Measurements from ENCODE around the gene CARD18. TPM values are rescaled to one million over a fixed set of nuclear protein-coding genes. Genes with fewer than 3 reads are reported as not detected.
"Not testable (repeated sequence)": the region's sequence is repeated elsewhere in the genome, so short reads cannot be mapped to it uniquely, and the experiment has no call there.

The CARD18 gene
- total RNA-seq, 4 donors from 2014 or later, result 4.6 to 13.9 (median 13.1) TPM

DNA sequence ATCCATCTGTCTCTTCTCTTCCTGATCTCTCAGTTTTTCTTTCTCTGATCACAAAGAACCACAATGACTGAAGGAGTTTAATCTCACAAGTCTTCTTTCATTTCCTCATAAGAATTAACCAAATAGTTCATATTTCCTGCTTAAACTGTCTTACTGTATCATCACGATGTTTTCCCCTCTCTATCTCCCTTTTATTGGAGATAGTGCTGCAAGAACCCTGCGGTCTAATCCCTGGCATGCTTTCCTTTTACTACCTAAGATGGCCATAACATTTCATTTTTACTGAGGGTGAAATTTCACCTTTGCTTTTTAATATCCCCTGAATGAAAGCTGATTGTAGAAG is 28.9 kb downstream of the CARD18 start:
- no peak overlapping the region for H3K4me3 ChIP-seq (ENCODE audit: low read depth, poor library complexity, severe bottlenecking)
- DNase-seq (ENCODE audit: low spot score in 2 of 2), result no peak
- intact Hi-C loops (cut with DNase I; ENCODE audit: low total_unique reads), result no loop called here
- WGBS, 2 donors, result 61 to 65% methylated on average over 2 of the region's 2 CpGs
- TF ChIP-seq POLR2A (IDR thresholded peaks at IDR 0.05), result no peak
- TF ChIP-seq, protein P1, sequence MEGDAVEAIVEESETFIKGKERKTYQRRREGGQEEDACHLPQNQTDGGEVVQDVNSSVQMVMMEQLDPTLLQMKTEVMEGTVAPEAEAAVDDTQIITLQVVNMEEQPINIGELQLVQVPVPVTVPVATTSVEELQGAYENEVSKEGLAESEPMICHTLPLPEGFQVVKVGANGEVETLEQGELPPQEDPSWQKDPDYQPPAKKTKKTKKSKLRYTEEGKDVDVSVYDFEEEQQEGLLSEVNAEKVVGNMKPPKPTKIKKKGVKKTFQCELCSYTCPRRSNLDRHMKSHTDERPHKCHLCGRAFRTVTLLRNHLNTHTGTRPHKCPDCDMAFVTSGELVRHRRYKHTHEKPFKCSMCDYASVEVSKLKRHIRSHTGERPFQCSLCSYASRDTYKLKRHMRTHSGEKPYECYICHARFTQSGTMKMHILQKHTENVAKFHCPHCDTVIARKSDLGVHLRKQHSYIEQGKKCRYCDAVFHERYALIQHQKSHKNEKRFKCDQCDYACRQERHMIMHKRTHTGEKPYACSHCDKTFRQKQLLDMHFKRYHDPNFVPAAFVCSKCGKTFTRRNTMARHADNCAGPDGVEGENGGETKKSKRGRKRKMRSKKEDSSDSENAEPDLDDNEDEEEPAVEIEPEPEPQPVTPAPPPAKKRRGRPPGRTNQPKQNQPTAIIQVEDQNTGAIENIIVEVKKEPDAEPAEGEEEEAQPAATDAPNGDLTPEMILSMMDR (IDR thresholded peaks at IDR 0.05), result no peak

DNA sequence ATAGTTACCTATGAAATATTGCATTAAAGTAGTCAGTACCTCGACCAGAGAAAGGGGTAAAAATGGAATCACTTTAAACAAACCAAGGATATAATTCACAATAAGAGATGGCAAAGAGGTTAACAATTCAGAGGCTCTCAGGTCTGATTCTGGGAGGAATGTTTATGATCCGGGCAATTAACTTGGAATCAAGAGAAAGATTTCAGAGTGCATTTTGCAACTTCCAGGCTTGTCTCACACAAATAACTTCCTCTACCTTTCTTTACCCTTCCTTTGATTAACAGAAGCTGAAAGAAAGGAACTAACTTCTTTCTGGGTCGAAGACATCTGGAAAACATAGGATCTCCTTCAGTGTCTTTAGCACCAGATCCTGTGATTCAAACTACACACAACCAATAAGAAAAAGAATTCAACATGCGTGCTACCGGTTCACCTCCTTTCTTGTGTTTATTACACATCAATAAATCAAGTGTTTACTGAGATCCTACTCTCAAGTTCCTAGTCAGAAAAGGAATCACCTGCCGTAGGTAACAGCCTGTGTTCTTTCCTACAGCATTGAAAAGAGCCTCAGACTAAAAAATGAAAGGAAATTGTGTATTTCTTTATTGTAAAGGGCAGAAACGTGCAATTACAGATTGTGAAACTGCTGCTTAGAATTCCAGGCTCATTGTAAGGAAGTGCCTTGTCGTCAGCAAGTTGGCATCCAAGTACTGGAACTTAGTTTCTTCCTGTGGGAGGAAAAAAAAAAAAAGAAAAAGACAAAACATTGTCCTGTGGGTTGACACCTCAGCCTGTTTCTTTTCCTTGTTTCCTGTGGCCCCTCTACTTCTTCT is 29.5 kb downstream of the CARD18 start:
- TF ChIP-seq POLR2A (IDR thresholded peaks at IDR 0.05), result no peak
- TF ChIP-seq, protein P1 (IDR thresholded peaks at IDR 0.05), result no peak
- intact Hi-C loops (cut with DNase I; ENCODE audit: low total_unique reads), result no loop called here
- WGBS, 2 donors, result 18 to 22% methylated on average over 8 of the region's 8 CpGs
- no peak overlapping the region for H3K4me3 ChIP-seq (ENCODE audit: low read depth, poor library complexity, severe bottlenecking)
- no peak for DNase-seq (ENCODE audit: low spot score in 2 of 2)

DNA sequence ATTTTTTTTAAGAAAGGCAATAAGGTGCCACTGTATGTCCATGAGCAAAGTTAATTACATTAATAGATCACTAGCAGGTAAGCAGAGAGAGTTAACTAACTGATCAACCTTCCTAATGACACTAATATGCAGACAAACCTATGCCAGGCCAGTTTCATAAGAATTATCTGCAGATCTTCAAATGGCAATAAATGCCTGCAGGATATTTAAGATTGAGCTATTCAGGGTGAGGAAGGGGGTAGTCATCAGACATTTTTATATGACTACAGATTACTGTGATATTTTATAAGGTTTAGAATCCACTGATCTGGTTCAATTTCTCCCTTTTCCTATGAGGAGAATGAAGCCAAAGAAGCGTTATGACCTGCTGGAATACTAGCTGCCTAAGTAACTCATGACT is 30.2 kb downstream of the CARD18 start:
- intact Hi-C loops (cut with DNase I; ENCODE audit: low total_unique reads), result no loop called here
- TF ChIP-seq, protein P1 (IDR thresholded peaks at IDR 0.05), result no peak
- no peak for TF ChIP-seq POLR2A (IDR thresholded peaks at IDR 0.05)
- WGBS, 2 donors, result 56 to 81% methylated on average over 1 of the region's 1 CpG
- DNase-seq (ENCODE audit: low spot score in 2 of 2), result no peak
- H3K4me3 ChIP-seq (ENCODE audit: low read depth, poor library complexity, severe bottlenecking), result no peak overlapping the region

DNA sequence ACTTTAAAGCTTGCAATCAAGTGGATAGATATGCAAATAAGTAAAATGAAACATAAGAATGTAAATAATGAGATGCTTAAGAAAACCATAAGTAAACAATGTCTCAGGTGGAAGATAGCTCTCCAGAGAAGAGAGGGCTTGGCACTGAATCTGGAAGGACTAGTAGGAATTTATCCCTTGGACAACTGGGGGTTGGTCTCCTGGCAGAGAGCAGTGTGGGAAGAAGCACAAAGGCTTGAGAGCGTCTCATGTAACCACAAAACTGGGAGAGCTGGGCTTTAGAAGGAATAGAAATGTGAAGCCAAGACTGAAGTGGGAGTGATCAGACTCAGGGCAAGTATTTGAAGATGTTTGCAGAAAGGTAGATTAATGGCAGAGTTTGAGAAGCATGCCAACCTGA is 31.3 kb downstream of the CARD18 start:
- 83 to 85% methylated on average over 1 of the region's 1 CpG for WGBS, 2 donors
- intact Hi-C loops (cut with DNase I; ENCODE audit: low total_unique reads), result no loop called here
- DNase-seq (ENCODE audit: low spot score in 2 of 2), result no peak
- H3K4me3 ChIP-seq (ENCODE audit: low read depth, poor library complexity, severe bottlenecking), result no peak overlapping the region
- TF ChIP-seq, protein P1 (IDR thresholded peaks at IDR 0.05), result no peak
- no peak for TF ChIP-seq POLR2A (IDR thresholded peaks at IDR 0.05)

DNA sequence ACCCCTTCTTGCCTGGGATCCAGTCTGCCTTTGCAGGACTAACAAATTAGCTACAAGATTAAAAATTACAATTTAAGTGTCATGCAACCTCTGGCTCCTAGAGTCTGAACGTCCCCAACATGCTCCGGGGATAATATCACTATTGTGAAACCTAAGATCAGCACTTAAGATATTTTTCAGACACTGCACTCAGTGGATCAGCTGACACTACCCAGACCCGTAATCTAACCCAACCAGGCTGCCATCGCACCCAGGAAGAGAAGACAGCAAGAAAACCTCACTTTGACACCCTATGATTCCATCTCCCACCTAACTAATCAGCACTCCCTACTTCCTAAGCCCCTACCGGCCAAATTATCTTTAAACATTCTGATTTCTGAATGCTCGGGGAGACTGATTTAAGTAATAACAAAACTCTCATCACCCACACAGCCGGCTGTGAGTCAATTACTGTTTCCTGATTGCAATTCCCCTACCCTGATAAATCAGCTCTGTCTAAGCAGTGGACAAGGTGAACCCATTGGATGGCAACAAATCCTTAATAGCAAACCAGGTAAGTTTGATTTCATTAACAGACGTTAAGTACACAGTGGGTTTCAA is 32.2 kb downstream of the CARD18 start:
- 88% methylated on average over 8 of the region's 8 CpGs for WGBS, 2 donors
- intact Hi-C loops (cut with DNase I; ENCODE audit: low total_unique reads); H3K4me3 ChIP-seq (ENCODE audit: low read depth, poor library complexity, severe bottlenecking); DNase-seq (ENCODE audit: low spot score in 2 of 2): not testable (repeated sequence)

DNA sequence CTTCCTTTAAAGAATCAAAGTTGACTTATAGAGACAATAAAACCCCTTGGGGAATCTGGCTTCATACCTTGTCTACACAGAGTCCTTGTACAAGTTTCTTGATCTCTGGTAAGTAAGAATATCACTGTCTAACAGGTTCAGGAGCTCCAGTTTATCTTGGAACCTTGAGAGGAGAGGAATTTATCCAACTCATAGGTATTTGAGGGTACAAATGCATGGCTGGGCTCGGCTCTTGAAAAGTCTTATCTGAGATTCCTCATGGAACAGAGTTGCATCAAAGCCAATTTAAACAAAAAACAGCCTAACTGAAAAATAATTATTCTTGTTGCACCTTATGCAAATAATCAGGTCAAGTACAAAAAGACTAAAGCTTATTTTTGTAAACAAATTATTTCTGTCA is 33.4 kb downstream of the CARD18 start:
- 56 to 77% methylated on average over 1 of the region's 1 CpG for WGBS, 2 donors

More for the DNA sequence above, 33.4 kb downstream of the CARD18 start:
- no peak for DNase-seq (ENCODE audit: low spot score in 2 of 2)
- intact Hi-C loops (cut with DNase I; ENCODE audit: low total_unique reads), result no loop called here
- no peak overlapping the region for H3K4me3 ChIP-seq (ENCODE audit: low read depth, poor library complexity, severe bottlenecking)
- TF ChIP-seq, protein P1 (IDR thresholded peaks at IDR 0.05), result no peak
- TF ChIP-seq POLR2A (IDR thresholded peaks at IDR 0.05), result no peak
